Measurements from ENCODE around the gene PARPBP. TPM values are rescaled to one million over a fixed set of nuclear protein-coding genes. Genes with fewer than 3 reads are reported as not detected.
"Not testable (repeated sequence)": the region's sequence is repeated elsewhere in the genome, so short reads cannot be mapped to it uniquely, and the experiment has no call there.

PARPBP gene
- total RNA-seq, 4 donors from 2014 or later = 0.63 to 2.4 (median 0.83) TPM

GRCh38 chr12:102137619-102138018 is 17.6 kb downstream of the PARPBP start:
- not testable (repeated sequence) for H3K27me3 ChIP-seq; H3K4me3 ChIP-seq; H3K9me3 ChIP-seq; H3K27ac ChIP-seq; H3K4me1 ChIP-seq; H3K36me3 ChIP-seq; DNase-seq (ENCODE audit: low spot score in 2 of 2)
- WGBS, 2 donors = 96 to 99% methylated on average over 8 of the region's 8 CpGs

GRCh38 chr12:102142866-102143373 is 22.9 kb downstream of the PARPBP start:
- not testable (repeated sequence) for H3K27me3 ChIP-seq; DNase-seq (ENCODE audit: low spot score in 2 of 2); H3K9me3 ChIP-seq; H3K27ac ChIP-seq; H3K4me1 ChIP-seq; H3K4me3 ChIP-seq; H3K36me3 ChIP-seq
- WGBS, 2 donors = 91 to 95% methylated on average over 11 of the region's 11 CpGs

- Histone ChIP-seq H3K27ac (no peak overlapping the region), H3K9me3 (no peaks in the 10 kb centered on the region), H3K4me1 (no peaks in the 10 kb centered on the region), H3K27me3 (no peaks in the 10 kb centered on the region), H3K4me3 (no peak overlapping the region), H3K36me3 (peaks cover 0 to 3% (median 0%) of the 10 kb centered on the region in 3 donors)
- no peak for DNase-seq (ENCODE audit: low spot score in 2 of 2)
- 46 to 62% methylated on average over 1 of the region's 1 CpG for WGBS, 2 donors
- TF ChIP-seq CTCF (IDR thresholded peaks at IDR 0.05) (no peak), EP300 (IDR thresholded peaks at IDR 0.05) (no peak), POLR2A (IDR thresholded peaks at IDR 0.05) (no peak)
These were observed 24.2 kb downstream of the PARPBP start for GRCh38 chr12:102144221-102144620.

- 96 to 100% methylated on average over 4 of the region's 4 CpGs for WGBS, 2 donors
- not testable (repeated sequence) for H3K36me3 ChIP-seq; H3K27me3 ChIP-seq; DNase-seq (ENCODE audit: low spot score in 2 of 2); H3K4me3 ChIP-seq; H3K27ac ChIP-seq; H3K4me1 ChIP-seq; H3K9me3 ChIP-seq
These were observed 27.1 kb downstream of the PARPBP start for GRCh38 chr12:102147062-102147587.

GRCh38 chr12:102155206-102155605 is 35.2 kb downstream of the PARPBP start:
- WGBS, 2 donors = 92 to 100% methylated on average over 3 of the region's 3 CpGs
- DNase-seq (ENCODE audit: low spot score in 2 of 2); H3K4me1 ChIP-seq; H3K9me3 ChIP-seq; H3K27me3 ChIP-seq; H3K36me3 ChIP-seq; H3K4me3 ChIP-seq; H3K27ac ChIP-seq: not testable (repeated sequence)

- 86 to 96% methylated on average over 1 of the region's 1 CpG for WGBS, 2 donors
- Histone ChIP-seq H3K4me1 (no peaks in the 10 kb centered on the region), H3K4me3 (no peak overlapping the region), H3K9me3 (no peaks in the 10 kb centered on the region), H3K27ac (no peak overlapping the region), H3K27me3 (no peaks in the 10 kb centered on the region), H3K36me3 (no peaks in the 10 kb centered on the region)
- DNase-seq (ENCODE audit: low spot score in 2 of 2) = no peak
- no peak for TF ChIP-seq CTCF (IDR thresholded peaks at IDR 0.05)
- TF ChIP-seq POLR2A (IDR thresholded peaks at IDR 0.05) = no peak
- no peak for TF ChIP-seq EP300 (IDR thresholded peaks at IDR 0.05)
These were observed 43.4 kb downstream of the PARPBP start for GRCh38 chr12:102163383-102163782.

GRCh38 chr12:102167821-102168604 is 48.0 kb downstream of the PARPBP start:
- H3K36me3 ChIP-seq = no peaks in the 10 kb centered on the region
- H3K27me3 ChIP-seq = no peaks in the 10 kb centered on the region
- peaks cover 0 to 11% (median 0%) of the 10 kb centered on the region in 4 donors for H3K4me1 ChIP-seq
- no peak overlapping the region for H3K4me3 ChIP-seq
- no peak for DNase-seq (ENCODE audit: low spot score in 2 of 2)
- no peaks in the 10 kb centered on the region for H3K9me3 ChIP-seq
- no peak for TF ChIP-seq POLR2A (IDR thresholded peaks at IDR 0.05)
- no peak for TF ChIP-seq CTCF (IDR thresholded peaks at IDR 0.05)
- TF ChIP-seq EP300 (IDR thresholded peaks at IDR 0.05) = no peak
- H3K27ac ChIP-seq = no peak overlapping the region
